Peyer's patch (tissue), 4 donors: ENCODE data around the gene BCAN. TPM values are rescaled to one million over a fixed set of nuclear protein-coding genes. Genes with fewer than 3 reads are reported as not detected.

Source experiments
- DNase-seq, 3 donors: peaks; one replicate each; pipeline ENCODE4 v3.0.0-alpha.2; 2017 to 2019
- H3K27ac ChIP-seq, 4 donors: fragments of 200-600 bp; sonication (generic); one replicate each; pipeline ENCODE4 v1.5.1; 2016 to 2019
- H3K27me3 ChIP-seq, 2 donors: fragments of 200-600 bp; sonication (generic); one replicate each; pipeline ENCODE4 v1.5.1; 2019
- H3K36me3 ChIP-seq, 3 donors: fragments of 200-600 bp; sonication (generic); one replicate each; pipeline ENCODE4 v1.5.1; 2016 to 2019
- H3K4me1 ChIP-seq, 4 donors: fragments of 200-600 bp; sonication (generic); one replicate each; pipeline ENCODE4 v1.5.1; 2016 to 2019
- H3K4me3 ChIP-seq, 4 donors: fragments of 200-600 bp; sonication (generic); 1 replicate in 3 of 4; 2 replicates in 1 of 4; pipeline ENCODE4 v1.5.1; 2016 to 2019; ENCODE audit warnings: mild to moderate bottlenecking in 1 of 4
- H3K9me3 ChIP-seq, 4 donors: fragments of 200-600 bp; sonication (generic); one replicate each; pipeline ENCODE4 v1.5.1; 2016 to 2019; ENCODE audit warnings: mild to moderate bottlenecking in 1 of 4
- POLR2A ChIP-seq, 2 donors: fragments of 450-650 bp; IDR thresholded peaks; one replicate each; pipeline ENCODE4 v1.5.1; 2017; ENCODE audit warnings: antibody characterized with exemption in 2 of 2, mild to moderate bottlenecking in 2 of 2, moderate library complexity in 2 of 2
- total RNA-seq, 4 donors: library from RNA; depleted of rRNA; stranded (reverse); fragments of >200 nt; gene quantifications; one replicate each; pipeline ENCODE4 v1.1.0, GENCODE V29; 2016
- TF ChIP-seq, protein P1 (sequence below), 6 experiments: fragments of 450-650 bp in 4 of 6; fragments of 200-600 bp in 2 of 6; sonication (generic) in 1 of 6; IDR thresholded peaks; one replicate each; pipeline ENCODE4 v1.5.1; 2017 to 2019; ENCODE audit warnings: antibody characterized with exemption in 6 of 6, mild to moderate bottlenecking in 3 of 6, moderate library complexity in 1 of 6

The BCAN gene
- total RNA-seq: 1 to 10 TPM in 1 of 4 donors, under 1 TPM in 1, not detected in 2; 0.28 to 1.3 TPM

- TF ChIP-seq, protein P1, sequence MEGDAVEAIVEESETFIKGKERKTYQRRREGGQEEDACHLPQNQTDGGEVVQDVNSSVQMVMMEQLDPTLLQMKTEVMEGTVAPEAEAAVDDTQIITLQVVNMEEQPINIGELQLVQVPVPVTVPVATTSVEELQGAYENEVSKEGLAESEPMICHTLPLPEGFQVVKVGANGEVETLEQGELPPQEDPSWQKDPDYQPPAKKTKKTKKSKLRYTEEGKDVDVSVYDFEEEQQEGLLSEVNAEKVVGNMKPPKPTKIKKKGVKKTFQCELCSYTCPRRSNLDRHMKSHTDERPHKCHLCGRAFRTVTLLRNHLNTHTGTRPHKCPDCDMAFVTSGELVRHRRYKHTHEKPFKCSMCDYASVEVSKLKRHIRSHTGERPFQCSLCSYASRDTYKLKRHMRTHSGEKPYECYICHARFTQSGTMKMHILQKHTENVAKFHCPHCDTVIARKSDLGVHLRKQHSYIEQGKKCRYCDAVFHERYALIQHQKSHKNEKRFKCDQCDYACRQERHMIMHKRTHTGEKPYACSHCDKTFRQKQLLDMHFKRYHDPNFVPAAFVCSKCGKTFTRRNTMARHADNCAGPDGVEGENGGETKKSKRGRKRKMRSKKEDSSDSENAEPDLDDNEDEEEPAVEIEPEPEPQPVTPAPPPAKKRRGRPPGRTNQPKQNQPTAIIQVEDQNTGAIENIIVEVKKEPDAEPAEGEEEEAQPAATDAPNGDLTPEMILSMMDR (IDR thresholded peaks at IDR 0.05): no peak
- no peak for TF ChIP-seq POLR2A (IDR thresholded peaks at IDR 0.05)
- no peaks in the 10 kb centered on the region for H3K9me3 ChIP-seq
- peaks cover 0 to 17% of the 10 kb centered on the region in 2 donors for H3K27me3 ChIP-seq
Measured at GRCh38 chr1:156641761-156642264, at the start of gene BCAN. Gene BCAN (plus strand): TSS chr1:156642117. CDS start chr1:156646055, 3,938 bp downstream.

GRCh38 chr1:156592158-156592909 is 49.6 kb upstream of the BCAN start:
- DNase-seq: no peak
- no peaks in the 10 kb centered on the region for H3K27me3 ChIP-seq
- TF ChIP-seq POLR2A (IDR thresholded peaks at IDR 0.05): no peak
- TF ChIP-seq, protein P1 (IDR thresholded peaks at IDR 0.05): no peak

More at GRCh38 chr1:156641761-156642264, at the start of gene BCAN:
- H3K4me3 ChIP-seq: peak within 1 kb of the TSS; percentile 16 to 43 (median 42)
- no peaks in the 10 kb centered on the region for H3K36me3 ChIP-seq
- no peak within 1 kb of the TSS for H3K27ac ChIP-seq
- no peak for DNase-seq
- H3K4me1 ChIP-seq: peaks cover 0 to 15% (median 11%) of the 10 kb centered on the region in 4 donors

GRCh38 chr1:156592910-156593660 is 48.8 kb upstream of the BCAN start:
- DNase-seq: no peak
- Histone ChIP-seq H3K36me3 (peaks cover 0 to 40% (median 0%) of the 10 kb centered on the region in 3 donors), H3K9me3 (no peaks in the 10 kb centered on the region), H3K4me3 (no peak overlapping the region), H3K27me3 (no peaks in the 10 kb centered on the region), H3K27ac (no peak overlapping the region), H3K4me1 (peaks cover 0 to 4% (median 2%) of the 10 kb centered on the region in 4 donors)
- no peak for TF ChIP-seq POLR2A (IDR thresholded peaks at IDR 0.05)
- TF ChIP-seq, protein P1 (IDR thresholded peaks at IDR 0.05): no peak

More at GRCh38 chr1:156592158-156592909, 49.6 kb upstream of the BCAN start:
- H3K36me3 ChIP-seq: peaks cover 0 to 33% (median 0%) of the 10 kb centered on the region in 3 donors
- H3K27ac ChIP-seq: peak overlapping the region; percentile 83 to 86 (median 84)
- H3K4me1 ChIP-seq: peaks cover 0 to 4% (median 2%) of the 10 kb centered on the region in 4 donors
- peak overlapping the region; percentile 65 to 91 (median 66) for H3K4me3 ChIP-seq
- no peaks in the 10 kb centered on the region for H3K9me3 ChIP-seq

GRCh38 chr1:156593661-156593989 is 48.3 kb upstream of the BCAN start:
- H3K9me3 ChIP-seq: no peaks in the 10 kb centered on the region
- H3K27me3 ChIP-seq: no peaks in the 10 kb centered on the region
- H3K27ac ChIP-seq: no peak overlapping the region
- H3K36me3 ChIP-seq: peaks cover 0 to 44% (median 0%) of the 10 kb centered on the region in 3 donors
- no peak overlapping the region for H3K4me3 ChIP-seq
- peaks cover 0 to 4% (median 2%) of the 10 kb centered on the region in 4 donors for H3K4me1 ChIP-seq
- TF ChIP-seq POLR2A (IDR thresholded peaks at IDR 0.05): no peak
- TF ChIP-seq, protein P1 (IDR thresholded peaks at IDR 0.05): no peak
- DNase-seq: no peak

GRCh38 chr1:156594190-156594589 is 47.7 kb upstream of the BCAN start:
- Histone ChIP-seq H3K4me3 (no peak overlapping the region), H3K27me3 (no peaks in the 10 kb centered on the region), H3K36me3 (peaks cover 0 to 44% (median 0%) of the 10 kb centered on the region in 3 donors), H3K4me1 (peaks cover 0 to 4% (median 2%) of the 10 kb centered on the region in 4 donors), H3K9me3 (no peaks in the 10 kb centered on the region), H3K27ac (no peak overlapping the region)
- TF ChIP-seq, protein P1 (IDR thresholded peaks at IDR 0.05): no peak
- TF ChIP-seq POLR2A (IDR thresholded peaks at IDR 0.05): no peak
- no peak for DNase-seq
